ENCODE results near the gene SSTR4. TPM values are rescaled to one million over a fixed set of nuclear protein-coding genes. Genes with fewer than 3 reads are reported as not detected.

SSTR4 gene
- polyA plus RNA-seq, 1 experiment = not detected

DNA sequence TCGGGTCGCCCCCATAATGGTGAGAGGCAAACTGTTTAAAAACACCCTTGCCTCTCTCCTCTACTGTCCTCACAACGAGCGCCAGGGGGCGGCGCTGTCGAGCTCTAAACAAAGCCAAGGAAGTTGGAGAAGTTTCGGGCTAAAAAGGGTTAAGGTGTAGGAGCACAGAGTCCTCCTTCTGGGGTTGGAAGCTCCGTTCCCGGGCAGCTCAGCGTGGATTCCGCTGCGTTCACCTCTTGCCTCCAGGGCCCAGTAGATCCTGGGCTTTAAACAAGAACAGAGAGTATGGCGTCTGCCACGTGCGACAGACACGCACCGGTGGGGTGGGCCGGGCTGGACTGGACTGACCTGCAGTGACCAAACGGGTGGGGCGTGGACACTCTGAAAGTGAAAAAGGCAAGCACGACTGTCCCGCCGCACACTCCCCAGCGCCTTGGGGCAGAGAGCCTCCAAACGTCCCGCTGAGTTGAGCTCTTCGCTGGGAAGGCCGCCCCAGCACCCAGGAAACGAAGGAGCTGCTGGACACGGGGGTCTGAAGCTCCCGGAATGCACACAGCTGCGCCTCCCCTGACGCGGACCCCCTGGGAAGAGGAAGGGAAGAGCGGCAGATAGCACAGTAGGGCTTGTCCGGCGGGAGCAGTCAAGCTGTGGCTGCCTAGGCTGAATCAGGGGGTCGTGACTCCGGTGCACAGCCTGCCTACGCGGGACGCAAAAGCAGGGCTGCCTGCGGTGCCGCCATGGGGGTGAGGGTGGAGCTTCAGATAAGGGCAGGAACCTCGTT is 15.9 kb downstream of the SSTR4 start:
- POLR2A ChIA-PET = no interaction called here
- Histone ChIP-seq H3K27me3 (ENCODE audit: control insufficient read depth, insufficient read depth, low read length) (peaks cover 27% of the 10 kb centered on the region), H3K36me3 (ENCODE audit: control insufficient read depth, insufficient read depth, low read length) (no peaks in the 10 kb centered on the region), H3K4me3 (ENCODE audit: low read depth, low read length) (peak overlapping the region; percentile 22)
- CTCF ChIA-PET = interaction anchor here (0.6 to 2.6 kb wide), 15 partner anchors 9 to 1826 kb away, joined by 3 to 10 read pairs (median 4); no protein-coding TSS in a partner anchor
- TF ChIP-seq, protein P1, sequence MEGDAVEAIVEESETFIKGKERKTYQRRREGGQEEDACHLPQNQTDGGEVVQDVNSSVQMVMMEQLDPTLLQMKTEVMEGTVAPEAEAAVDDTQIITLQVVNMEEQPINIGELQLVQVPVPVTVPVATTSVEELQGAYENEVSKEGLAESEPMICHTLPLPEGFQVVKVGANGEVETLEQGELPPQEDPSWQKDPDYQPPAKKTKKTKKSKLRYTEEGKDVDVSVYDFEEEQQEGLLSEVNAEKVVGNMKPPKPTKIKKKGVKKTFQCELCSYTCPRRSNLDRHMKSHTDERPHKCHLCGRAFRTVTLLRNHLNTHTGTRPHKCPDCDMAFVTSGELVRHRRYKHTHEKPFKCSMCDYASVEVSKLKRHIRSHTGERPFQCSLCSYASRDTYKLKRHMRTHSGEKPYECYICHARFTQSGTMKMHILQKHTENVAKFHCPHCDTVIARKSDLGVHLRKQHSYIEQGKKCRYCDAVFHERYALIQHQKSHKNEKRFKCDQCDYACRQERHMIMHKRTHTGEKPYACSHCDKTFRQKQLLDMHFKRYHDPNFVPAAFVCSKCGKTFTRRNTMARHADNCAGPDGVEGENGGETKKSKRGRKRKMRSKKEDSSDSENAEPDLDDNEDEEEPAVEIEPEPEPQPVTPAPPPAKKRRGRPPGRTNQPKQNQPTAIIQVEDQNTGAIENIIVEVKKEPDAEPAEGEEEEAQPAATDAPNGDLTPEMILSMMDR (IDR thresholded peaks at IDR 0.05; ENCODE audit: insufficient read depth, low read depth, low read length) = peak; percentile 55
- no peak for DNase-seq (ENCODE audit: low read depth)

DNA sequence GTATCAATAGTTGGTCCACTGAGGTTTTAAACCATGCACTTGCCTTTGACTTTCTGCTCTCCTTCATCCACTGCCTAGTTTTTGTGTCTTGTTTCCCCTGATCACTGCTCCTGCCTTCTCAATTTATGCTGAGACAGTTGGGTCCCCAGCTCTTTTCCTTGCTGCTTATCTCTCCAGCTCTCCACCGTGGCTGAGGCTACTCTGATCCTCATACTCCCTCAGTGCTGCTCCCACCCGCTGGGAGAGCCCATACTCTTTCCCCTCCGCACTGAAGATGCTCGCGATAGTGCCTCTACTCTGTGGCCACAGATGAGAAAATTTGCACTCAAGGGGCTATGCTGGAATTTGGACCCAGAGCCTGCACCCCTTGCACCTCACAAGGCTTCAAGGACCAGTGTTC is 17.8 kb downstream of the SSTR4 start:
- DNase-seq (ENCODE audit: low read depth) = no peak
- TF ChIP-seq, protein P1 (IDR thresholded peaks at IDR 0.05; ENCODE audit: insufficient read depth, low read depth, low read length) = no peak
- ChIA-PET CTCF (interaction anchor here (1.1 kb wide), 1 partner anchor 183 kb away, joined by 3 read pairs; no protein-coding TSS in a partner anchor), POLR2A (no interaction called here)
- Histone ChIP-seq H3K4me3 (ENCODE audit: low read depth, low read length) (no peak overlapping the region), H3K27me3 (ENCODE audit: control insufficient read depth, insufficient read depth, low read length) (peaks cover 18% of the 10 kb centered on the region), H3K36me3 (ENCODE audit: control insufficient read depth, insufficient read depth, low read length) (no peaks in the 10 kb centered on the region)

DNA sequence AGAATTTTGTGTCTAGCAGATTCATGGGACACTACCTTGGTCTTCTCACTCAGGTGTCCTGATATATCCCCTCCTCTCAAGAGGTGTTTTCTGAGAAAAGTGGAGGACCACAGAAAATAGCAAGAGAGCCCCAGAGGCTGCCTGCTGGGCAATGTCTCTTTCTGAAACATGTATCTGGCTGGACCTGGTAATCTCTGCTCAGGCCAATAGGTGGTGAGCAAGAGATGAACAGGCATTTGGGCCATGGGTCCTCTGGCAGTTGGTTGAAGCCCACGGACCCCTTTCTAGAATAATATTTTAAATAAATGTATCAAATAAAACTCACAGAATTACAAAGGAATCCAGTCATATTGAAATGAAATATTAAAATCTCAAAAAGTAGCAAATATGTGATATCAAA is 23.1 kb downstream of the SSTR4 start:
- Histone ChIP-seq H3K36me3 (ENCODE audit: control insufficient read depth, insufficient read depth, low read length) (no peaks in the 10 kb centered on the region), H3K27me3 (ENCODE audit: control insufficient read depth, insufficient read depth, low read length) (no peaks in the 10 kb centered on the region), H3K4me3 (ENCODE audit: low read depth, low read length) (no peak overlapping the region)
- DNase-seq (ENCODE audit: low read depth) = no peak
- TF ChIP-seq, protein P1 (IDR thresholded peaks at IDR 0.05; ENCODE audit: insufficient read depth, low read depth, low read length) = no peak
- CTCF ChIA-PET = interaction anchor here (1.2 kb wide), 1 partner anchor 177 kb away, joined by 5 read pairs; no protein-coding TSS in a partner anchor
- POLR2A ChIA-PET = interaction anchor here (0.6 kb wide), 1 partner anchor 310 kb away, joined by 3 read pairs; no protein-coding TSS in a partner anchor

DNA sequence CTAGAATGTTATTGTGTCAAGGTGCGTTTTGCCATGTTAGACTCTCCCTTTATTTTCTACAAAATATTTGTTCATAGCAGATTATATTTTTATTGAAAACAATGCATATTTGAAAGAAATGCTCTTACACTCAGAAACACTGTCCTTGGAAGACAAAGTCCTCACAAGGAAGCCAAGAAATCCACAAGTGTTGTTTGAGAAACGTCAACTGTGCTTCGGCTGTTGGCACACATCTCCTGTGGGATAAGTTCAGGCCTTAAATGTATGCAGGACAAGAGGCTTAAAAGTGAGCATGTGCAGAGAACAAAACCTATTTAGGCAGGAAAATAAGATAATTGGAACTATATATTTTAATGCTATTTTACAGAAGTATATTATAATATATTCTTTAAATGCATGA is 23.9 kb downstream of the SSTR4 start:
- no peak overlapping the region for H3K4me3 ChIP-seq (ENCODE audit: low read depth, low read length)
- CTCF ChIA-PET = interaction anchor here (2.1 kb wide), 1 partner anchor 8 kb away, joined by 10 read pairs; no protein-coding TSS in a partner anchor
- H3K27me3 ChIP-seq (ENCODE audit: control insufficient read depth, insufficient read depth, low read length) = no peaks in the 10 kb centered on the region
- DNase-seq (ENCODE audit: low read depth) = no peak
- no peaks in the 10 kb centered on the region for H3K36me3 ChIP-seq (ENCODE audit: control insufficient read depth, insufficient read depth, low read length)
- TF ChIP-seq, protein P1 (IDR thresholded peaks at IDR 0.05; ENCODE audit: insufficient read depth, low read depth, low read length) = no peak
- POLR2A ChIA-PET = no interaction called here

DNA sequence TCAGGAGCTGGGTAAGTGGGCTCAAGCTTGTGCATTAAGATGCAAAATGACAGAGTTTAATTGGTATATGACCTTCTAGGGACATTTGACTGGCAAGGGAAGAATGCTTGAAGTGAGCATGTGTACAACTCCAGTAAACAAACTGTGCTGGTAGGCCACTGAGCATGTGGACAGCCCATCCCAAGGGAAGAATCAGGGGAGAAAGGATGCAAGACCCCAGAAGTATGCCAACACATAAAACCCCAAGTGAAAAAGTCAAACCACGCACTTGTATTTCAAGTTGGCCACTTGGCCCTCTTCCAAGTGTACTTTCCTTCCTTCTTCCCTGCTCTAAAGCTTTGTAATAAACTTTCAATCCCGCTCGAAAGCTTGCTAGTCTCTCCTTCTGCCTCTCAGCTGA is 24.7 kb downstream of the SSTR4 start:
- ChIA-PET CTCF (interaction anchor here (1.1 to 2.1 kb wide), 2 partner anchors 9 to 366 kb away, joined by 3 to 10 read pairs; no protein-coding TSS in a partner anchor), POLR2A (no interaction called here)
- TF ChIP-seq, protein P1 (IDR thresholded peaks at IDR 0.05; ENCODE audit: insufficient read depth, low read depth, low read length) = no peak
- Histone ChIP-seq H3K4me3 (ENCODE audit: low read depth, low read length) (no peak overlapping the region), H3K27me3 (ENCODE audit: control insufficient read depth, insufficient read depth, low read length) (no peaks in the 10 kb centered on the region), H3K36me3 (ENCODE audit: control insufficient read depth, insufficient read depth, low read length) (no peaks in the 10 kb centered on the region)
- DNase-seq (ENCODE audit: low read depth) = no peak

Measured in BJ (cell line).